Measurements from ENCODE around the gene C1QL2. TPM values are rescaled to one million over a fixed set of nuclear protein-coding genes. Genes with fewer than 3 reads are reported as not detected.

Gene C1QL2
- total RNA-seq, 1 experiment from 2014 or later = not detected

- H3K4me3 ChIP-seq (ENCODE audit: low read length) = no peak overlapping the region
- no peaks in the 10 kb centered on the region; the same call in 1 of the 2 replicates for H4K20me1 ChIP-seq (ENCODE audit: insufficient read depth, low read depth, low read length)
- H3K79me2 ChIP-seq (ENCODE audit: low read length) = no peaks in the 10 kb centered on the region
- no peak overlapping the region for H3K9ac ChIP-seq (ENCODE audit: low read length)
- DNase-seq = no peak
- H3K4me1 ChIP-seq (ENCODE audit: low read length) = peaks cover 10% of the 10 kb centered on the region
- H3K27ac ChIP-seq (ENCODE audit: low read length) = no peak overlapping the region
- H2AFZ ChIP-seq (ENCODE audit: low read length) = no peak overlapping the region
- H3K9me2 ChIP-seq (replicated peaks; ENCODE audit: insufficient read depth, low read length) = no peaks in the 10 kb centered on the region
- H3K27me3 ChIP-seq (ENCODE audit: low read length) = no peaks in the 10 kb centered on the region
- no peaks in the 10 kb centered on the region for H3K36me3 ChIP-seq (ENCODE audit: insufficient read depth, low read length)
- H3K4me2 ChIP-seq (ENCODE audit: low read depth, low read length, poor library complexity, severe bottlenecking) = no peak overlapping the region
- no peaks in the 10 kb centered on the region for H3K9me3 ChIP-seq (ENCODE audit: low read length)
These were observed 39.8 kb upstream of the C1QL2 start for GRCh38 chr2:119198240-119198840.

GRCh38 chr2:119197529-119198239 lies 39.1 kb upstream of the C1QL2 start:
- Histone ChIP-seq H3K36me3 (ENCODE audit: insufficient read depth, low read length) (no peaks in the 10 kb centered on the region), H3K4me3 (ENCODE audit: low read length) (no peak overlapping the region), H3K27me3 (ENCODE audit: low read length) (no peaks in the 10 kb centered on the region), H3K27ac (ENCODE audit: low read length) (no peak overlapping the region), H2AFZ (ENCODE audit: low read length) (no peak overlapping the region), H4K20me1 (ENCODE audit: insufficient read depth, low read depth, low read length) (no peaks in the 10 kb centered on the region; the same call in 1 of the 2 replicates), H3K9me3 (ENCODE audit: low read length) (no peaks in the 10 kb centered on the region), H3K79me2 (ENCODE audit: low read length) (no peaks in the 10 kb centered on the region), H3K9me2 (replicated peaks; ENCODE audit: insufficient read depth, low read length) (no peaks in the 10 kb centered on the region), H3K4me1 (ENCODE audit: low read length) (peaks cover 4% of the 10 kb centered on the region), H3K4me2 (ENCODE audit: low read depth, low read length, poor library complexity, severe bottlenecking) (no peak overlapping the region), H3K9ac (ENCODE audit: low read length) (no peak overlapping the region)
- no peak for DNase-seq

GRCh38 chr2:119197126-119197405 lies 38.5 kb upstream of the C1QL2 start:
- DNase-seq = no peak
- Histone ChIP-seq H2AFZ (ENCODE audit: low read length) (no peak overlapping the region), H3K36me3 (ENCODE audit: insufficient read depth, low read length) (no peaks in the 10 kb centered on the region), H4K20me1 (ENCODE audit: insufficient read depth, low read depth, low read length) (no peaks in the 10 kb centered on the region; the same call in 1 of the 2 replicates), H3K79me2 (ENCODE audit: low read length) (no peaks in the 10 kb centered on the region), H3K27me3 (ENCODE audit: low read length) (no peaks in the 10 kb centered on the region), H3K9ac (ENCODE audit: low read length) (no peak overlapping the region), H3K4me2 (ENCODE audit: low read depth, low read length, poor library complexity, severe bottlenecking) (no peak overlapping the region), H3K4me1 (ENCODE audit: low read length) (no peaks in the 10 kb centered on the region), H3K9me2 (replicated peaks; ENCODE audit: insufficient read depth, low read length) (no peaks in the 10 kb centered on the region), H3K27ac (ENCODE audit: low read length) (no peak overlapping the region), H3K9me3 (ENCODE audit: low read length) (no peaks in the 10 kb centered on the region), H3K4me3 (ENCODE audit: low read length) (no peak overlapping the region)

- DNase-seq = no peak
- no peak overlapping the region for H3K27ac ChIP-seq (ENCODE audit: low read length)
- H3K9me3 ChIP-seq (ENCODE audit: low read length) = no peaks in the 10 kb centered on the region
- no peak overlapping the region for H2AFZ ChIP-seq (ENCODE audit: low read length)
- no peaks in the 10 kb centered on the region for H3K27me3 ChIP-seq (ENCODE audit: low read length)
- no peak overlapping the region for H3K4me3 ChIP-seq (ENCODE audit: low read length)
- no peaks in the 10 kb centered on the region for H3K79me2 ChIP-seq (ENCODE audit: low read length)
- no peak overlapping the region for H3K9ac ChIP-seq (ENCODE audit: low read length)
- no peaks in the 10 kb centered on the region for H3K4me1 ChIP-seq (ENCODE audit: low read length)
- H3K36me3 ChIP-seq (ENCODE audit: insufficient read depth, low read length) = no peaks in the 10 kb centered on the region
- no peaks in the 10 kb centered on the region for H3K9me2 ChIP-seq (replicated peaks; ENCODE audit: insufficient read depth, low read length)
- no peaks in the 10 kb centered on the region; the same call in 1 of the 2 replicates for H4K20me1 ChIP-seq (ENCODE audit: insufficient read depth, low read depth, low read length)
- H3K4me2 ChIP-seq (ENCODE audit: low read depth, low read length, poor library complexity, severe bottlenecking) = no peak overlapping the region
These were observed 38.0 kb upstream of the C1QL2 start for GRCh38 chr2:119196301-119197125.

- Histone ChIP-seq H3K9ac (ENCODE audit: low read length) (no peak overlapping the region), H3K4me1 (ENCODE audit: low read length) (no peaks in the 10 kb centered on the region), H3K9me2 (replicated peaks; ENCODE audit: insufficient read depth, low read length) (no peaks in the 10 kb centered on the region), H3K27me3 (ENCODE audit: low read length) (no peaks in the 10 kb centered on the region), H4K20me1 (ENCODE audit: insufficient read depth, low read depth, low read length) (no peaks in the 10 kb centered on the region; the same call in 1 of the 2 replicates), H3K9me3 (ENCODE audit: low read length) (no peaks in the 10 kb centered on the region), H3K36me3 (ENCODE audit: insufficient read depth, low read length) (no peaks in the 10 kb centered on the region), H3K79me2 (ENCODE audit: low read length) (no peaks in the 10 kb centered on the region), H3K4me2 (ENCODE audit: low read depth, low read length, poor library complexity, severe bottlenecking) (no peak overlapping the region), H3K4me3 (ENCODE audit: low read length) (no peak overlapping the region), H2AFZ (ENCODE audit: low read length) (no peak overlapping the region), H3K27ac (ENCODE audit: low read length) (no peak overlapping the region)
- no peak for DNase-seq
These were observed 37.3 kb upstream of the C1QL2 start for GRCh38 chr2:119195887-119196286.

GRCh38 chr2:119195001-119195400 lies 36.5 kb upstream of the C1QL2 start:
- Histone ChIP-seq H3K79me2 (ENCODE audit: low read length) (no peaks in the 10 kb centered on the region), H3K27ac (ENCODE audit: low read length) (no peak overlapping the region), H3K9ac (ENCODE audit: low read length) (no peak overlapping the region), H2AFZ (ENCODE audit: low read length) (no peak overlapping the region), H3K27me3 (ENCODE audit: low read length) (no peaks in the 10 kb centered on the region), H3K4me3 (ENCODE audit: low read length) (no peak overlapping the region), H3K36me3 (ENCODE audit: insufficient read depth, low read length) (no peaks in the 10 kb centered on the region), H3K4me2 (ENCODE audit: low read depth, low read length, poor library complexity, severe bottlenecking) (no peak overlapping the region), H4K20me1 (ENCODE audit: insufficient read depth, low read depth, low read length) (no peaks in the 10 kb centered on the region), H3K9me3 (ENCODE audit: low read length) (no peaks in the 10 kb centered on the region), H3K9me2 (replicated peaks; ENCODE audit: insufficient read depth, low read length) (no peaks in the 10 kb centered on the region), H3K4me1 (ENCODE audit: low read length) (no peaks in the 10 kb centered on the region)
- DNase-seq = no peak

GRCh38 chr2:119192893-119193292 lies 34.3 kb upstream of the C1QL2 start:
- H3K27me3 ChIP-seq (ENCODE audit: low read length) = no peaks in the 10 kb centered on the region
- no peak overlapping the region for H3K4me2 ChIP-seq (ENCODE audit: low read depth, low read length, poor library complexity, severe bottlenecking)
- no peaks in the 10 kb centered on the region for H4K20me1 ChIP-seq (ENCODE audit: insufficient read depth, low read depth, low read length)
- H3K27ac ChIP-seq (ENCODE audit: low read length) = no peak overlapping the region
- no peak overlapping the region for H3K9ac ChIP-seq (ENCODE audit: low read length)
- no peaks in the 10 kb centered on the region for H3K79me2 ChIP-seq (ENCODE audit: low read length)
- DNase-seq = no peak
- no peaks in the 10 kb centered on the region for H3K4me1 ChIP-seq (ENCODE audit: low read length)
- no peaks in the 10 kb centered on the region for H3K9me3 ChIP-seq (ENCODE audit: low read length)
- no peak overlapping the region for H3K4me3 ChIP-seq (ENCODE audit: low read length)
- H3K9me2 ChIP-seq (replicated peaks; ENCODE audit: insufficient read depth, low read length) = no peaks in the 10 kb centered on the region
- H2AFZ ChIP-seq (ENCODE audit: low read length) = no peak overlapping the region
- no peaks in the 10 kb centered on the region for H3K36me3 ChIP-seq (ENCODE audit: insufficient read depth, low read length)

- no peaks in the 10 kb centered on the region for H3K4me1 ChIP-seq (ENCODE audit: low read length)
- H3K4me3 ChIP-seq (ENCODE audit: low read length) = no peak overlapping the region
- H3K9me2 ChIP-seq (replicated peaks; ENCODE audit: insufficient read depth, low read length) = no peaks in the 10 kb centered on the region
- DNase-seq = no peak
- H4K20me1 ChIP-seq (ENCODE audit: insufficient read depth, low read depth, low read length) = no peaks in the 10 kb centered on the region
- H3K4me2 ChIP-seq (ENCODE audit: low read depth, low read length, poor library complexity, severe bottlenecking) = no peak overlapping the region
- no peaks in the 10 kb centered on the region for H3K27me3 ChIP-seq (ENCODE audit: low read length)
- no peak overlapping the region for H3K27ac ChIP-seq (ENCODE audit: low read length)
- H3K9ac ChIP-seq (ENCODE audit: low read length) = no peak overlapping the region
- H2AFZ ChIP-seq (ENCODE audit: low read length) = no peak overlapping the region
- H3K36me3 ChIP-seq (ENCODE audit: insufficient read depth, low read length) = no peaks in the 10 kb centered on the region
- H3K79me2 ChIP-seq (ENCODE audit: low read length) = no peaks in the 10 kb centered on the region
- no peaks in the 10 kb centered on the region for H3K9me3 ChIP-seq (ENCODE audit: low read length)
These were observed 32.0 kb upstream of the C1QL2 start for GRCh38 chr2:119190321-119191111.

All from Karpas-422 (cell line).